MM.1S (cell line): ENCODE data around the gene COLEC12.

ENCODE experiments used
- EZH2 ChIP-seq: fragments of 300-600 bp; sonication (generic); optimal IDR thresholded peaks from 2 replicates; pipeline ENCODE3; 2017; ENCODE audit warnings: low read depth, mild to moderate bottlenecking, antibody characterized with exemption, low read length, mixed read lengths
- TF ChIP-seq, protein P1 (sequence below): fragments of 300-600 bp; sonication (generic); IDR thresholded peaks from 2 replicates; pipeline ENCODE4 v1.5.1; 2016; ENCODE audit warnings: antibody characterized with exemption, low read length, mixed read lengths

DNA sequence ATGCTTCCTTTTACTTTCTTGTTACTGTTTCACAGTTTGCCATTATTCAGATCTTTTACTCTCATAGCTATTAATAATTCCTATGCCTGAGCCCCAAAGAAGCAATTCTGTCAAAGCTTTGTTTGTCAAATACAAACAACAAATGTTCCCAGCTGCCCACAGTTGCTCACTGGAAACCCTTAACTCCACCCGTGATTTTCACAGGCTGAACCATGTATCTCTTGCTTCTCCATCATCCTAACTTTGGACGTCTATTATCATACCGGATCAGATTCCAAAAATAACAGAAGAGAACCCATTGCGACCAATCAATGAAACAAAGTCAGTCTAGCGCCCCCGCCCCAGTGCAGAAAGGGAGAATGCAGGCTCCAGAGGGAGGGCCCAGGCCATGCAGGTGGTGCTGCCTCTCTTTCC, 24.2 kb downstream of the COLEC12 start:
- TF ChIP-seq, protein P1, sequence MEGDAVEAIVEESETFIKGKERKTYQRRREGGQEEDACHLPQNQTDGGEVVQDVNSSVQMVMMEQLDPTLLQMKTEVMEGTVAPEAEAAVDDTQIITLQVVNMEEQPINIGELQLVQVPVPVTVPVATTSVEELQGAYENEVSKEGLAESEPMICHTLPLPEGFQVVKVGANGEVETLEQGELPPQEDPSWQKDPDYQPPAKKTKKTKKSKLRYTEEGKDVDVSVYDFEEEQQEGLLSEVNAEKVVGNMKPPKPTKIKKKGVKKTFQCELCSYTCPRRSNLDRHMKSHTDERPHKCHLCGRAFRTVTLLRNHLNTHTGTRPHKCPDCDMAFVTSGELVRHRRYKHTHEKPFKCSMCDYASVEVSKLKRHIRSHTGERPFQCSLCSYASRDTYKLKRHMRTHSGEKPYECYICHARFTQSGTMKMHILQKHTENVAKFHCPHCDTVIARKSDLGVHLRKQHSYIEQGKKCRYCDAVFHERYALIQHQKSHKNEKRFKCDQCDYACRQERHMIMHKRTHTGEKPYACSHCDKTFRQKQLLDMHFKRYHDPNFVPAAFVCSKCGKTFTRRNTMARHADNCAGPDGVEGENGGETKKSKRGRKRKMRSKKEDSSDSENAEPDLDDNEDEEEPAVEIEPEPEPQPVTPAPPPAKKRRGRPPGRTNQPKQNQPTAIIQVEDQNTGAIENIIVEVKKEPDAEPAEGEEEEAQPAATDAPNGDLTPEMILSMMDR: no peak
- TF ChIP-seq EZH2: no peak
